Nephron progenitor cell (in vitro differentiated cells): Measurements from ENCODE around the gene TUBB.

Experiments used
- DNase-seq: peaks from one replicate; pipeline ENCODE4 v3.0.0; 2021
- H3K27ac Mint-ChIP-seq: 2 replicates; pipeline ENCODE4 v1.8.0; 2021; ENCODE audit warnings: mild to moderate bottlenecking, moderate library complexity, mixed read lengths
- H3K27me3 Mint-ChIP-seq: 2 replicates; pipeline ENCODE4 v1.8.0; 2021; ENCODE audit warnings: mild to moderate bottlenecking, low read depth, mixed read lengths; ENCODE audit not compliant: poor library complexity
- H3K36me3 Mint-ChIP-seq: 2 replicates; pipeline ENCODE4 v1.8.0; 2021; ENCODE audit warnings: low read depth, mixed read lengths
- H3K4me1 Mint-ChIP-seq: 2 replicates; pipeline ENCODE4 v1.8.0; 2021; ENCODE audit warnings: mixed read lengths
- H3K4me3 Mint-ChIP-seq: 2 replicates; pipeline ENCODE4 v1.8.0; 2021; ENCODE audit warnings: mild to moderate bottlenecking, moderate library complexity, mixed read lengths
- H3K9me3 Mint-ChIP-seq: 2 replicates; pipeline ENCODE4 v1.8.0; 2021; ENCODE audit warnings: mild to moderate bottlenecking, moderate library complexity, mixed read lengths
- CTCF ChIP-seq: fragments of 200-600 bp; sonication (generic); IDR thresholded peaks from 2 replicates; pipeline ENCODE4 v1.5.0; 2021; ENCODE audit warnings: antibody characterized with exemption

Gene TUBB

DNA sequence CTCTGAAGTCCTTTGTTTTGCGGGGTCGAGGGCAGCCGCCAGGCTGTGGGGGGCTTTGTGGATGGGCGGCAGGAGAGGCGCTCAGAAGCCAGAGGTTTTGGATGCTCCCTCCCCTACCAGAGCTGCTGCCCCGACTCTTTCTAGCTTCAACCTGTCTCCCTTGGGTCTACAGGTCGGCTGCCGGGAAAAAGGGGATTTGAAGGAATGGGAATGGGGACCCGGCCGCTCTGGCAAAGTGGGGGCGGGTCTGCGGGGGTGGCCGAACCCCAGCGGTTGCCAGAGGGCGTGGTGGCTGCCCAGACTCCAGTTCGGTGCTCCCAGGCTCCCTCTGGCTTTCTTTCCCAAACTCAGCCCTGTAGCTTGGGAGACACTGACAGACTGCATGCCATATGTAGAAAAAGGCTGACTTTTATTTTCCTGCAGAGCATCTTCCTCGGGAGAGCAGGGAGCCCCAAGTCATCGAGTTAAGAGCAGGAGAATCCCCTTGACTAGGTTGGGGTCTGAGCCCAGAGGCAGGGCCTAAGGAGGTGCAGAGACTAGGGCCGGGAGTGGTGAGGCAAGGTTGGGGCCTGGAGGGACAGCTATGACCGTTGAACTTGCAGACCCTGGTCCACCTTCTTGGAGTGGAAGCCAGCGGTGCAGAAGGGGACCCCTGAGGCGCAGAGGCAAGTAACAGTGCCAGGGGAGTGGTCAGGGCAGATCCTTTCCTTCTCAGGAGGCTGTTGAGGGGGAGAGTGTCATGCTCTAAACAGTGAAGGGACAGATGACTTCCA, 32.3 kb upstream of the TUBB start:
- H3K27me3 Mint-ChIP-seq = no peaks in the 10 kb centered on the region
- TF ChIP-seq CTCF = no peak
- H3K4me3 Mint-ChIP-seq = peak overlapping the region; percentile 93
- H3K27ac Mint-ChIP-seq = peak overlapping the region; percentile 95
- H3K9me3 Mint-ChIP-seq = no peaks in the 10 kb centered on the region
- H3K36me3 Mint-ChIP-seq = peaks cover 12% of the 10 kb centered on the region
- H3K4me1 Mint-ChIP-seq = peaks cover 82% of the 10 kb centered on the region
- DNase-seq = no peak

GRCh38 chr6:30688569-30688968, 31.6 kb upstream of the TUBB start:
- no peak for TF ChIP-seq CTCF

DNA sequence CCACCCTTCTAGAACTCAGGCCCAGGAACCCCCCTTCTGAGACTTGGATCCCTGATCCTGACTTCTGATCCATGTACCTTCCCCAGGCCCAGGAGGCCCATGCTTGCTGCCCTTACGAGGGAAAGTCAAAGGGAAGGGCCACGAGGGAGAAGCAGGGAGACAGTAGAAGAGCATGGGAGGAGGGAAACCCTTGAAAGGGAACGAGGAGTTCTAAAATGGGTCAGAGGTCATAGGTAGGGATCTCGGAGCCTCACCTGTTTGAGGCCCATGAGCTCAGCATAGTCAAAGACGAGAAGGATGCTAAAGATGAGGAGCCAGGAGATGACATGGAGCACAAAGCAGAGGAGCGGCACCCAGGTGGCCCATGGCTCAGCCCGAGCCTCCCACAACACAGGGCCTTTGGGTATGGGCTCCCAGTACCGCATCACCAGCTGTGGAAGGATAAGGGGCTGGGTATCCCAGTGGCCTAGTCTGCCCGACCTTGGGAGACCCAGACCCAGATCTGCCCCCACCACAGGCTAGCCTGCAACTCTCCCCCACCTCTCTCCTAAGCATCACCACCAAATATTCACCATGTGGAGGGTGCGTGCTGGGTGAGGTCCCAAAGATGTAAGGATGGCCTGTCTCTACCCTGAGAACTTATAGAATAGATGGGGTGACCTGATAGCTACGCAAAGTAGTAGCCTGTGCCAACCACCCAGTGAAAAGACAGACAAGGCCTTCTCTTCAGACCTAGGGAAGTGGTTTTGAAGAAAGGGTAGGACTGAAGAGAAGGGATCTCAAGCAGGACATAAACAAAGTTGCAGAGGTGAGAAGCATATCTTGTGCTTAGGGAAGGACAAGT, 30.9 kb upstream of the TUBB start:
- H3K27me3 Mint-ChIP-seq = no peaks in the 10 kb centered on the region
- no peaks in the 10 kb centered on the region for H3K9me3 Mint-ChIP-seq
- TF ChIP-seq CTCF = no peak
- no peak overlapping the region for H3K27ac Mint-ChIP-seq
- H3K36me3 Mint-ChIP-seq = peaks cover 12% of the 10 kb centered on the region
- no peak for DNase-seq
- peaks cover 68% of the 10 kb centered on the region for H3K4me1 Mint-ChIP-seq
- H3K4me3 Mint-ChIP-seq = peak overlapping the region; percentile 93

More at GRCh38 chr6:30688569-30688968, 31.6 kb upstream of the TUBB start:
- H3K27me3 Mint-ChIP-seq = no peaks in the 10 kb centered on the region
- no peaks in the 10 kb centered on the region for H3K9me3 Mint-ChIP-seq
- DNase-seq = no peak
- peaks cover 12% of the 10 kb centered on the region for H3K36me3 Mint-ChIP-seq
- H3K4me3 Mint-ChIP-seq = peak overlapping the region; percentile 93
- peaks cover 75% of the 10 kb centered on the region for H3K4me1 Mint-ChIP-seq
- H3K27ac Mint-ChIP-seq = no peak overlapping the region

DNA sequence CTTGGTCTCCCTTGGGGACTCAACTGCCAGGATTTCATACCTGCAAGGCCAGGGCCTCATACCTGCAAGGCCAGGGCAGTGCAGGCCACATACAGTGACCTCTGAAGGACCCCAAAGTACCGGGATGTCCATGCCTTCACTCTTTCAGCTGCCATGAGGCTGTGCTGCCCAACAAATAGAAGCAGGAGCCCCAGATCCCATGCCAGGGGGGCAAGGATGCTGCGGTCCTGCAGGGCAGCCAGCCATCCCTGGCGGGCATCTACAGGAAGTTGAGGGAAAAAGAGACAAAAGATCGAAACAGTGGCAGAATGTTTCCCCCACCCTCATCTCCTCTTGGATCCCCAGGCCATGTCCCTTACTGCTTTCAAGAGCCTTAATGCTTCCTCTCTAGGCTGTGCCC, 30.2 kb upstream of the TUBB start:
- Mint-ChIP-seq H3K36me3 (peaks cover 10% of the 10 kb centered on the region), H3K4me3 (peak overlapping the region; percentile 93), H3K9me3 (no peaks in the 10 kb centered on the region), H3K4me1 (peaks cover 63% of the 10 kb centered on the region), H3K27me3 (no peaks in the 10 kb centered on the region), H3K27ac (peak overlapping the region; percentile 97)
- no peak for DNase-seq
- TF ChIP-seq CTCF = no peak

- Mint-ChIP-seq H3K36me3 (peaks cover 7% of the 10 kb centered on the region), H3K9me3 (no peaks in the 10 kb centered on the region), H3K4me3 (peak within 1 kb of the TSS; percentile 93), H3K4me1 (peaks cover 56% of the 10 kb centered on the region), H3K27me3 (no peaks in the 10 kb centered on the region), H3K27ac (peak within 1 kb of the TSS; percentile 97)
- TF ChIP-seq CTCF = no peak
- DNase-seq = peak; percentile 90
Measured at GRCh38 chr6:30690403-30691207, 29.5 kb upstream of the TUBB start, which contains the start of gene NRM. NRM (minus strand) TSS chr6:30690984; CDS start chr6:30690974, 10 bp downstream.
